ENCODE measurements around the gene MYH8. TPM values are rescaled to one million over a fixed set of nuclear protein-coding genes. Genes with fewer than 3 reads are reported as not detected.

The MYH8 gene
- total and polyA plus RNA-seq, 2 donors (not counting 1 experiment from before 2014, with no cell fraction given), result not detected

GRCh38 chr17:10352893-10353292 is 68.9 kb downstream of the MYH8 start:
- ChIA-PET POLR2A (no interaction called here), CTCF (interaction anchor here (1.2 kb wide), 1 partner anchor 21 kb away, joined by 3 read pairs; no protein-coding TSS in a partner anchor)
- Mint-ChIP-seq H3K9me3 (ENCODE audit: insufficient read depth) (no peaks in the 10 kb centered on the region), H3K27ac (no peak overlapping the region), H3K4me3 (no peak overlapping the region), H3K27me3 (peaks cover 16% of the 10 kb centered on the region), H3K4me1 (no peaks in the 10 kb centered on the region)
- intact Hi-C loops (cut with micrococcal nuclease), result no loop called here
- Histone ChIP-seq H3K9me3 (ENCODE audit: control extremely low read depth in 1 of 3, control insufficient read depth in 2 of 3, insufficient read depth in 1 of 3, low read length in 2 of 3) (peaks cover 0 to 3% (median 0%) of the 10 kb centered on the region in 3 donors), H3K36me3 (replicated peaks in 1 of 2; ENCODE audit: control extremely low read depth in 1 of 2, control insufficient read depth in 1 of 2, extremely low read depth in 1 of 2, insufficient read depth in 2 of 2, low read length in 1 of 2) (no peaks in the 10 kb centered on the region), H4K20me1 (ENCODE audit: control insufficient read depth, insufficient read depth, low read length, poor library complexity, severe bottlenecking) (no peaks in the 10 kb centered on the region), H3K4me1 (ENCODE audit: control insufficient read depth in 2 of 2, insufficient read depth in 2 of 2, low read length in 2 of 2) (no peaks in the 10 kb centered on the region), H3K27me3 (replicated peaks in 1 of 4; ENCODE audit: control extremely low read depth in 1 of 4, control insufficient read depth in 3 of 4, insufficient read depth in 4 of 4, low read length in 3 of 4) (peaks cover 0 to 2% (median 0%) of the 10 kb centered on the region in 4 experiments), H2AFZ (ENCODE audit: insufficient read depth, low read depth, low read length, poor library complexity, severe bottlenecking) (no peak overlapping the region), H3K9ac (ENCODE audit: low read length) (no peak overlapping the region), H3K4me2 (replicated peaks; ENCODE audit: low read depth, low read length, poor library complexity, severe bottlenecking) (no peak overlapping the region), H3K4me3 (ENCODE audit: control extremely low read depth in 1 of 5, extremely low read depth in 1 of 5, insufficient read depth in 1 of 5, low read depth in 2 of 5, low read length in 4 of 5) (no peak overlapping the region), H3K79me2 (ENCODE audit: control insufficient read depth, insufficient read depth, low read length) (no peaks in the 10 kb centered on the region), H3K27ac (ENCODE audit: low read length in 2 of 2) (no peak overlapping the region)
- ATAC-seq (ENCODE audit: low read depth) (no peak), DNase-seq (no peak)
- TF ChIP-seq EZH2 (IDR thresholded peaks at IDR 0.05; ENCODE audit: borderline replicate concordance, insufficient read depth, low read depth, low read length, poor library complexity, severe bottlenecking), result no peak
- no peak for TF ChIP-seq CTCF (IDR thresholded peaks at IDR 0.05)

GRCh38 chr17:10349403-10349802 is 72.3 kb downstream of the MYH8 start:
- Histone ChIP-seq H3K9me3 (ENCODE audit: control extremely low read depth in 1 of 3, control insufficient read depth in 2 of 3, insufficient read depth in 1 of 3, low read length in 2 of 3) (peaks cover 0 to 3% (median 0%) of the 10 kb centered on the region in 3 donors), H3K36me3 (replicated peaks in 1 of 2; ENCODE audit: control extremely low read depth in 1 of 2, control insufficient read depth in 1 of 2, extremely low read depth in 1 of 2, insufficient read depth in 2 of 2, low read length in 1 of 2) (no peaks in the 10 kb centered on the region), H3K4me1 (ENCODE audit: control insufficient read depth in 2 of 2, insufficient read depth in 2 of 2, low read length in 2 of 2) (no peaks in the 10 kb centered on the region), H3K9ac (ENCODE audit: low read length) (no peak overlapping the region), H3K79me2 (ENCODE audit: control insufficient read depth, insufficient read depth, low read length) (no peaks in the 10 kb centered on the region), H3K27ac (ENCODE audit: low read length in 2 of 2) (no peak overlapping the region), H4K20me1 (ENCODE audit: control insufficient read depth, insufficient read depth, low read length, poor library complexity, severe bottlenecking) (no peaks in the 10 kb centered on the region), H3K4me3 (ENCODE audit: control extremely low read depth in 1 of 5, extremely low read depth in 1 of 5, insufficient read depth in 1 of 5, low read depth in 2 of 5, low read length in 4 of 5) (no peak overlapping the region), H3K4me2 (replicated peaks; ENCODE audit: low read depth, low read length, poor library complexity, severe bottlenecking) (no peak overlapping the region), H2AFZ (ENCODE audit: insufficient read depth, low read depth, low read length, poor library complexity, severe bottlenecking) (no peak overlapping the region), H3K27me3 (replicated peaks in 1 of 4; ENCODE audit: control extremely low read depth in 1 of 4, control insufficient read depth in 3 of 4, insufficient read depth in 4 of 4, low read length in 3 of 4) (peaks cover 0 to 2% (median 0%) of the 10 kb centered on the region in 4 experiments)
- H3K9me3 Mint-ChIP-seq (ENCODE audit: insufficient read depth), result no peaks in the 10 kb centered on the region
- CTCF ChIA-PET, result no interaction called here
- intact Hi-C loops (cut with micrococcal nuclease), result no loop called here
- TF ChIP-seq CTCF (IDR thresholded peaks at IDR 0.05) (no peak), EZH2 (IDR thresholded peaks at IDR 0.05; ENCODE audit: borderline replicate concordance, insufficient read depth, low read depth, low read length, poor library complexity, severe bottlenecking) (no peak)
- POLR2A ChIA-PET, result no interaction called here
- WGBS (ENCODE audit: insufficient coverage), result 80% methylated on average over 1 of the region's 1 CpG
- no peak overlapping the region for H3K27ac Mint-ChIP-seq
- H3K4me1 Mint-ChIP-seq, result no peaks in the 10 kb centered on the region
- ATAC-seq (ENCODE audit: low read depth) (no peak), DNase-seq (no peak)
- no peak overlapping the region for H3K4me3 Mint-ChIP-seq
- H3K27me3 Mint-ChIP-seq, result peaks cover 13% of the 10 kb centered on the region

Data from B cell (primary cell).